ENCODE results near the gene BRSK2. TPM values are rescaled to one million over a fixed set of nuclear protein-coding genes. Genes with fewer than 3 reads are reported as not detected.
"Not testable (repeated sequence)": the region's sequence is repeated elsewhere in the genome, so short reads cannot be mapped to it uniquely, and the experiment has no call there.

Gene BRSK2
- total RNA-seq (2014; rRNA removed; shearing (Covaris generic)), result 22.2 and 23.6 TPM in 2 replicates

DNA sequence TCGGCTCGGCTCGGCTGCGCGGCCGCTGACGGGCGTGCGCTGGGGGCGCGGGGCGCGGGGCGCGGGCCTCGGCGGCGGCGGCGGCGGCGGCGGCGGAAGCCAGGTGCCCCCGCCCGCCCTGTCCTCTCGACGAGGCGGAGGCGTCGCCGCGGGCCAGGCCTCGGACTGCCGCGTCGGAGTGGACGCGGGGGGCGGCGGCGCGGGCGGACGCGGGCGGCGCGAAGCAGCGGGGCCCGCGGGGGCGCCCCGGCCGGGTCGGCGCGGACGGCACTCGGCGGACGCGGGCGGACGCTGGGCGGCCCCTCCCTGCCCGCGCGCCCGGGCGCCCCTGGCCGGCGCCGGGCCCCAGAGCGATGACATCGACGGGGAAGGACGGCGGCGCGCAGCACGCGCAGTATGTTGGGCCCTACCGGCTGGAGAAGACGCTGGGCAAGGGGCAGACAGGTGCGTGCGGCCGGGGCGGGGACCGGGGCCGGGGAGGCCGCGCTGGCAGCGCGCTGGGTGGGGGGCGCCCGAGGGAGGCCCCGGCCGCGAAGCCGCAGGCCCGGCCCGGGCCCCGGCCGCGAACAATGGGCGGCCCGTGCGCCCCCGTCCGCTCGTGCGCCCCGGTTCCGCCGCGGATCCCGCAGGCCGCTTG is at the start of gene BRSK2:
TSS of gene BRSK2 (plus strand) at position 3 of the 637 bp plus-strand sequence. CDS start at position 354, 351 bp downstream.
- peaks cover 11% of the 10 kb centered on the region for H3K27me3 ChIP-seq (ENCODE audit: control insufficient read depth, insufficient read depth, low read length)
- peak; percentile 87 for DNase-seq
- H3K36me3 ChIP-seq (replicated peaks; ENCODE audit: control insufficient read depth, insufficient read depth, low read length), result no peaks in the 10 kb centered on the region
- peak within 1 kb of the TSS; percentile 67 for H3K4me3 ChIP-seq (ENCODE audit: insufficient read depth, low read depth, low read length)

DNA sequence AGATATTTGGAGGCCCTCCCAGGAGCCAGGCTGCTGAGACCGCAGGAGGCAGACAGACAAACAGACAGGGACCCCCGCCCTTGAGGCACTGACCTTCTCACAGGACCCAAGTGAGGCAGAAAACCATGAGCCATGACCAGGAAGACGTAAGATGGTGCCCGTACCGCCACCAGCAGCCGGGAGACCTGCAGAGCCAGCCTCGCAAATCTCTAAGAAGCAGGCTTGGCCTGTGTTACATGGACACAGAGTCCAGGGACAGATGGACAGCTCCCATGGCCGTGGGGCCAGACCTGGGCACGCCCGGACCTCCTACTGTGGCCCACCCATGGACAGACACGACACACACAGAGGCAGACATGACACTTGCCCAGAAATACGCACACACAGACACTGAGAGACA is 49.6 kb upstream of the BRSK2 start:
- Histone ChIP-seq H3K27me3 (ENCODE audit: control insufficient read depth, insufficient read depth, low read length) (peaks cover 26% of the 10 kb centered on the region), H3K36me3 (replicated peaks; ENCODE audit: control insufficient read depth, insufficient read depth, low read length) (no peaks in the 10 kb centered on the region), H3K4me3 (ENCODE audit: insufficient read depth, low read depth, low read length) (no peak overlapping the region)
- DNase-seq, result no peak

DNA sequence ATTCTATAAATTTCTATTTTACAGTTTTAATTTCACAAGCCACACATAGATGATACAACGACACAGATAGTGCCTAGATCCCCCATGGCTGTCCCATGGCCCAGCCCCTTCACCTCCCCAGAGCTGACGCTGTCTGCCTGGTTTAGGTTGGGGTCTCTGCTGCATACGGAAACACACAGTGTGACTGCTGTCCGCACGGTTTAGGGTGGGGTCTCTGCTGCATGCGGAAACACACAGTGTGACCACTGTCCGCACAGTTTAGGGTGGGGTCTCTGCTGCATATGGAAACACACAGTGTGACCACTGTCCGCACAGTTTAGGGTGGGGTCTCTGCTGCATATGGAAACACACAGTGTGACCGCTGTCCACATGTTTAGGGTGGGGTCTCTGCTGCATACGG is 48.5 kb upstream of the BRSK2 start:
- H3K27me3 ChIP-seq (ENCODE audit: control insufficient read depth, insufficient read depth, low read length), result peaks cover 16% of the 10 kb centered on the region
- not testable (repeated sequence) for H3K36me3 ChIP-seq (replicated peaks; ENCODE audit: control insufficient read depth, insufficient read depth, low read length); DNase-seq; H3K4me3 ChIP-seq (ENCODE audit: insufficient read depth, low read depth, low read length)

DNA sequence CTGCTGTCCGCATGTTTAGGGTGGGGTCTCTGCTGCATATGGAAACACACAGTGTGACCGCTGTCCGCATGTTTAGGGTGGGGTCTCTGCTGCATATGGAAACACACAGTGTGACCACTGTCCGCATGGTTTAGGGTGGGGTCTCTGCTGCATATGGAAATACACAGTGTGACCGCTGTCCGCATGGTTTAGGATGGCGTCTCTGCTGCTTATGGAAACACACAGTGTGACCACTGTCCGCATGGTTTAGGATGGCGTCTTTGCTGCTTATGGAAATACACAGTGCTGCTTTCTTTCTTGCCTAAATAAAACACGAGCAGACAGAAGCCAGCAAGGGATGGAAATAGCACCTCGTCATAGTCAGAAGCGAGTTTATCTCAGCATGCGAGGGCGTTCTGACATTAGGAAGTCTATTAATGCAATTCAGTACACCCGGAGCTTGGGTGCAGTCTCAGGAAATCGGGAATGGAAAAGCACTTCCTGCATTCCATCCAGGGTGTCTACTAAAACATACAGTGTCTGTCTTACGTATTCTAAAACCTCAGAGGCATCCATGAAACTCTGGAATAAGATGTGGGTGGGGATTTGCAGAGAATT is 47.7 kb upstream of the BRSK2 start:
- no peak for DNase-seq
- Histone ChIP-seq H3K27me3 (ENCODE audit: control insufficient read depth, insufficient read depth, low read length) (peaks cover 10% of the 10 kb centered on the region; the same call in 1 of the 2 replicates), H3K4me3 (ENCODE audit: insufficient read depth, low read depth, low read length) (no peak overlapping the region), H3K36me3 (replicated peaks; ENCODE audit: control insufficient read depth, insufficient read depth, low read length) (no peaks in the 10 kb centered on the region)

DNA sequence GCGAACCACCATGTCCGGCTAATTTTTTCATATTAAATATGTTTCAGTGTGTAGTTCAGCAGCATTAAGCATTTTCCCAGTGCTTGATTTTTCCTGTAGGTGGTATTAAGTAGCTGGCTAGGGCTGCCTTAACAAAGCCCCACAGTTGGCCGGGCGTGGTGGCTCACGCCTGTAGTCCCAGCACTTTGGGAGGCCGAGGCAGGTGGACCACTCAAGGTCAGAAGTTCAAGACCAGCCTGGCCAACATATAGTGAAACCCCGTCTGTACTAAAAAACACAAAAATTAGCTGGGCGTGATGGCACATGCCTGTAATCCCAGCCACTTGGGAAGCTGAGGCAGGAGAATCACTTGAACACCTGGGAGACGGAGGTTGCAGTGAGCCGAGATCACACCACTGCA is 46.8 kb upstream of the BRSK2 start:
- no peak for DNase-seq
- no peak overlapping the region for H3K4me3 ChIP-seq (ENCODE audit: insufficient read depth, low read depth, low read length)
- H3K27me3 ChIP-seq (ENCODE audit: control insufficient read depth, insufficient read depth, low read length), result peaks cover 2% of the 10 kb centered on the region; the same call in 1 of the 2 replicates
- H3K36me3 ChIP-seq (replicated peaks; ENCODE audit: control insufficient read depth, insufficient read depth, low read length), result no peaks in the 10 kb centered on the region

DNA sequence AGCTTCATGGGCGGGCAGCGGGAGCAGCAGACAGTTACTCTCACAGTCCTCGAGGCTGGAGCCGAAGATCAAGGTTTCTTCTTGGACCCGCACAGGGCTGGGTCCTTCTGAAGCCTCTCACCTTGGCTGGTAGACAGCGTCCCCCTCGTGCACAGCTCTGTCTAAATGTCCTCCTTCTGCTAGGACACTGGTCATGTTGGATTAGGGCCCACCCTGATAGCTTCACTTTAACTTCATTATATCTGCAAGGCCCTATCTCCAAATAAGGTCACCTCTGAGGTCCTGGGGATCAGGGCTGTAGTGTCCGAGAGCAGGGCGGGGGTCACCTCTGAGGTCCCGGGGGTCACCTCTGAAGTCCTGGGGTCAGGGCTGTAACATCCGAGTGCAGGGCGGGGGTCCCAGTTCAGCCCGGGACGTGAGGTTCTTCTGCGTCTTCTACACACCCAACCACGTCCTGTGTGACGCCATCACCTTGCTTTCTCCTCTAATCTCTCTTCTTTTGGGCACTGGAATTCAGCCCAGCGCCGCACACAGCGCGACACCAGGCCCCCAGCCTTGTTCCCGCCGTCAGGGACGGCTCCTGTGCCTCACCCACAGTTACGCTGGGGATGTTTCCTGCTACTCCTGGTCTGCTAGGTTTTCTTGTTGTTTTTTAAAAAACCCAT is 46.2 kb upstream of the BRSK2 start:
- H3K4me3 ChIP-seq (ENCODE audit: insufficient read depth, low read depth, low read length), result no peak overlapping the region
- no peaks in the 10 kb centered on the region; the same call in 1 of the 2 replicates for H3K27me3 ChIP-seq (ENCODE audit: control insufficient read depth, insufficient read depth, low read length)
- no peaks in the 10 kb centered on the region for H3K36me3 ChIP-seq (replicated peaks; ENCODE audit: control insufficient read depth, insufficient read depth, low read length)
- no peak for DNase-seq

- H3K4me3 ChIP-seq (ENCODE audit: insufficient read depth, low read depth, low read length), result no peak overlapping the region
- DNase-seq, result no peak
- H3K36me3 ChIP-seq (replicated peaks; ENCODE audit: control insufficient read depth, insufficient read depth, low read length), result no peaks in the 10 kb centered on the region
- H3K27me3 ChIP-seq (ENCODE audit: control insufficient read depth, insufficient read depth, low read length), result no peaks in the 10 kb centered on the region; the same call in 1 of the 2 replicates
Observed at GRCh38 chr11:1344056-1344635, 45.6 kb upstream of the BRSK2 start.

DNA sequence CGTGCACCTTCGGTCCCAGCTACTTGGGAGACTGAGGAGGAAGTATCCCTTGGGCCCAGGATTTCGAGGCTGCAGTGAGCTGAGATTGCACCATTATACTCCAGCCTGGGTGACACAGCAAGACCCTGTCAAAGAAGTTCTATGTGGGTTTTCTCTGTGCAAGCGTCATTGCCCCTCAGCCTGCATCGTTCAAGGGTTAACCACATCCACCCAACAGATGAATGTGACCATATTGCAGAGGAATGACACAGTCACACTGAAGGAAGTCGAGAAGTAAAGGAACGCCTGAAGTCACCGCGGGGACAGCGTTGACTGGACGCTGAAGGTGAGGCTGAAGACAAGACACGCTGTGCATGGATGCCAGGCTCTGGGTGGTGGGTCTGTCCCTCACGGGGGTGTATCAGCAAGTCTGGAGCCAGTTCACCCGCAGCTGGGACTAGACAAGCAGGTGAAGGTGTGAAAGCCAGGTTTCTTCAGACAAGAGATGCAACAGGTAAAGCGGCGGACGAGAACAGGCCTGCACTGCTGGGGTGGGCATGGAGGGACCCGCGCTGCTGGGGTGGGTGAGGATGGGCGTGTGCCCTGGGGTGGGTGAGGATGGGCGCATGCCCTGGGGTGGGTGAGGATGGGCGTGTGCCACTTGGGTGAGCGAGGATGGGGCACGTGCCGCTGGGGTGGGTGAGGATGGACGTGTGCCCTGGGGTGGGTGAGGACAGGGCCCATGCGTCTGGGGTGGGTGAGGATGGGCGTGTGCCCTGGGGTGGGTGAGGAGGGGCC is 43.8 kb upstream of the BRSK2 start:
- no peaks in the 10 kb centered on the region for H3K36me3 ChIP-seq (replicated peaks; ENCODE audit: control insufficient read depth, insufficient read depth, low read length)
- no peak for DNase-seq
- H3K27me3 ChIP-seq (ENCODE audit: control insufficient read depth, insufficient read depth, low read length), result no peaks in the 10 kb centered on the region; the same call in 1 of the 2 replicates
- no peak overlapping the region for H3K4me3 ChIP-seq (ENCODE audit: insufficient read depth, low read depth, low read length)

GRCh38 chr11:1346669-1347390 is 42.9 kb upstream of the BRSK2 start:
- Histone ChIP-seq H3K27me3 (ENCODE audit: control insufficient read depth, insufficient read depth, low read length) (no peaks in the 10 kb centered on the region; the same call in 1 of the 2 replicates), H3K36me3 (replicated peaks; ENCODE audit: control insufficient read depth, insufficient read depth, low read length) (no peaks in the 10 kb centered on the region), H3K4me3 (ENCODE audit: insufficient read depth, low read depth, low read length) (no peak overlapping the region)
- DNase-seq, result no peak

GRCh38 chr11:1347411-1347999 is 42.2 kb upstream of the BRSK2 start:
- DNase-seq; H3K27me3 ChIP-seq (ENCODE audit: control insufficient read depth, insufficient read depth, low read length); H3K36me3 ChIP-seq (replicated peaks; ENCODE audit: control insufficient read depth, insufficient read depth, low read length); H3K4me3 ChIP-seq (ENCODE audit: insufficient read depth, low read depth, low read length): not testable (repeated sequence)

DNA sequence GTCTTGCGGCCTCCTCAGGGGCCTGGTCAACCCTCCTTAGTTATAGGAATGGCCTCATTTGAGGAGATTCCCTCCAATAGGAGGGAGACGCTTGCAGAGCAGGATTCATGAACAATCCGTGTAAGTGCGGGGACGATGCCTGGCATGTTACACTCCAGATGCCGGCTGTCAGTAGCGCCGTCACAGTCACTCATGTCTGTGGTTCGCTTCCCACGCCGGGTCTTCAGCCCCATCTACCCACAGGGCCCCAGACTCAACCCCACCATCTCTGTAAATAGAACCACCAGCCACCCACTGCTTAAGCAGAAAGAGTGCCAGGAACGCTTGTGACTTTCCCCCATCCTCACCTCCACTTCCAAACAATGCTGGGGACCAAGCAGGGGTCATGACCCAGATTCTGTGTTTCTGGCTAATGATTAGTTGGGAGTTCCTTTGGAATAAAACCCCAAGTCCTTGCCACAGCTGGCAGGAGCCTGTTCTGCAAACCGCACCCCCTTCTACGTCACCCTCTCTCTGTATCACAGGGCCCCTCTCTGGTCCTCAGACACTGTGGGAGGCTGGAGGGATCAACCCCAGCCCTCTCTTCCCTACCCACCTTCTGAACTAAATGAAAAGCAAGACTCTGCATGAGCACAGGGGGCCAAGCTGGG is 41.5 kb upstream of the BRSK2 start:
- no peaks in the 10 kb centered on the region for H3K36me3 ChIP-seq (replicated peaks; ENCODE audit: control insufficient read depth, insufficient read depth, low read length)
- no peak overlapping the region for H3K4me3 ChIP-seq (ENCODE audit: insufficient read depth, low read depth, low read length)
- no peak for DNase-seq
- no peaks in the 10 kb centered on the region; the same call in 1 of the 2 replicates for H3K27me3 ChIP-seq (ENCODE audit: control insufficient read depth, insufficient read depth, low read length)

DNA sequence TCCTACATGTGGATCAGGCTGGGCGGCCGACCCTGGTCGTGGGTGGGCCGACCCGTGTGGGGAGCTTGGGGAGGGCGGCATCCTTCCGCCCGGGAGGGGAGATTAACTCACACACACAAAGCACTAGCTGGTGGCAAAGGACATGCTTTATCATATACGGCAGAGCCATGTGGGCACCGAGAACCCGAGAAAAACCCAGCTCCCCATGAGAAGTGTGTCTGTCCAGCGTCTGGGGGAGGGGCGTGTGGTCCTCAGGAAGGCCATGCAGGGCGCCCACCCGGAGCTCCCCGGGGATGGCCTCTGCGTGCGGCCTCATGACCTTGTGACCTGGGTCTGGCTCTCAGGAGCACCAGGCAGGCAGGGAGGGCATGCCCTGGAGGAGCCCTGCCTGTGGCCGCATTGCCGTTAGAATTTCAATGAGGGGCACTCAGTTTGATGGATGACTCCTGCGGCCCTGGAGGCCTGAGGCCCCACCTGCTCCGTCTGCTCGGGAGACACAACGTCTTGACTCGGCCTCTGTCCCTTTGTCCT is 40.9 kb upstream of the BRSK2 start:
- Histone ChIP-seq H3K4me3 (ENCODE audit: insufficient read depth, low read depth, low read length) (no peak overlapping the region), H3K36me3 (replicated peaks; ENCODE audit: control insufficient read depth, insufficient read depth, low read length) (no peaks in the 10 kb centered on the region), H3K27me3 (ENCODE audit: control insufficient read depth, insufficient read depth, low read length) (no peaks in the 10 kb centered on the region; the same call in 1 of the 2 replicates)
- DNase-seq, result peak; percentile 77
